WTC11 (cell line): ENCODE measurements around the gene HEBP1. TPM values are rescaled to one million over a fixed set of nuclear protein-coding genes. Genes with fewer than 3 reads are reported as not detected.

Experiments
- ATAC-seq: fragments of 200-7000 bp; cut with Tn5 transposase; 2 replicates; pipeline ENCODE4 v1.10.0; 2021; ENCODE audit warnings: mild to moderate bottlenecking, moderate library complexity
- CTCF ChIA-PET: fragments of 300-600 bp; sonication (Branson Sonifier 250); formaldehyde crosslinking; loops from one replicate; lab custom pipeline; 2021; ENCODE audit warnings: antibody characterized with exemption; lab: Charles Lee
- POLR2A ChIA-PET: fragments of 350-600 bp; sonication (Branson Sonifier 250); formaldehyde crosslinking; loops from one replicate; lab custom pipeline; 2021; ENCODE audit warnings: antibody characterized with exemption; lab: Charles Lee
- DNase-seq: peaks from one replicate; pipeline ENCODE4 v3.0.0; 2021; ENCODE audit warnings: low spot score
- H3K27ac Mint-ChIP-seq: 2 replicates; pipeline ENCODE4 v1.8.0; 2021; ENCODE audit warnings: mixed read lengths
- H3K27me3 Mint-ChIP-seq: 2 replicates; pipeline ENCODE4 v1.8.0; 2021; ENCODE audit warnings: low read depth, mild to moderate bottlenecking, moderate library complexity, mixed read lengths
- H3K36me3 Mint-ChIP-seq: 2 replicates; pipeline ENCODE4 v1.8.0; 2021; ENCODE audit warnings: mixed read lengths
- H3K4me1 Mint-ChIP-seq: 2 replicates; pipeline ENCODE4 v1.8.0; 2022; ENCODE audit warnings: mixed read lengths
- H3K4me3 Mint-ChIP-seq: 2 replicates; pipeline ENCODE4 v1.8.0; 2021; ENCODE audit warnings: mild to moderate bottlenecking, moderate library complexity, mixed read lengths
- H3K9me3 Mint-ChIP-seq: 2 replicates; pipeline ENCODE4 v1.8.0; 2021; ENCODE audit warnings: mixed read lengths
- AR ChIP-seq: fragments of 250-450 bp; sonication (Bioruptor Pico); IDR thresholded peaks from 2 replicates; pipeline ENCODE4 v1.9.0; 2021; ENCODE audit warnings: mild to moderate bottlenecking
- CTCF ChIP-seq: fragments of 200-600 bp; IDR thresholded peaks from 2 replicates; pipeline ENCODE4 v1.8.0; 2022; ENCODE audit warnings: antibody characterized with exemption
- E2F4 ChIP-seq: sonication (generic); formaldehyde crosslinking; IDR thresholded peaks from 2 replicates; pipeline ENCODE4 v1.8.1; 2022; ENCODE audit warnings: low read depth, mild to moderate bottlenecking, moderate library complexity, missing genetic modification reagents, borderline replicate concordance
- ETV6 ChIP-seq: sonication (generic); formaldehyde crosslinking; IDR thresholded peaks from 2 replicates; pipeline ENCODE4 v1.8.1; 2022; ENCODE audit warnings: mild to moderate bottlenecking, missing genetic modification reagents
- IRF2 ChIP-seq: sonication (generic); formaldehyde crosslinking; IDR thresholded peaks from 2 replicates; pipeline ENCODE4 v1.8.0; 2022; ENCODE audit warnings: low read depth, missing genetic modification reagents, borderline replicate concordance
- JUN ChIP-seq: sonication (generic); formaldehyde crosslinking; IDR thresholded peaks from 2 replicates; pipeline ENCODE4 v1.8.0; 2023; ENCODE audit warnings: mild to moderate bottlenecking, missing genetic modification reagents
- MAX ChIP-seq: sonication (generic); formaldehyde crosslinking; IDR thresholded peaks from 2 replicates; pipeline ENCODE4 v1.8.0; 2022; ENCODE audit warnings: mild to moderate bottlenecking, missing genetic modification reagents
- MXD4 ChIP-seq: fragments of 250-450 bp; sonication (Bioruptor Pico); IDR thresholded peaks from 2 replicates; pipeline ENCODE4 v1.8.0; 2021; ENCODE audit warnings: mild to moderate bottlenecking, moderate library complexity, borderline replicate concordance
- MYBL2 ChIP-seq: sonication (generic); formaldehyde crosslinking; IDR thresholded peaks from 2 replicates; pipeline ENCODE4 v1.8.1; 2023; ENCODE audit warnings: mild to moderate bottlenecking, moderate library complexity, missing genetic modification reagents
- NFATC4 ChIP-seq: fragments of 250-450 bp; sonication (Bioruptor Pico); IDR thresholded peaks from 2 replicates; pipeline ENCODE4 v1.9.0; 2021; ENCODE audit warnings: mild to moderate bottlenecking
- RORB ChIP-seq: fragments of 250-450 bp; sonication (Bioruptor Pico); IDR thresholded peaks from 2 replicates; pipeline ENCODE4 v1.9.0; 2021; ENCODE audit warnings: mild to moderate bottlenecking
- TCF7 ChIP-seq: sonication (generic); formaldehyde crosslinking; IDR thresholded peaks from 2 replicates; pipeline ENCODE4 v1.8.0; 2022; ENCODE audit warnings: mild to moderate bottlenecking, low read depth, missing genetic modification reagents, moderate library complexity
- ZBTB43 ChIP-seq: sonication (generic); formaldehyde crosslinking; IDR thresholded peaks from 2 replicates; pipeline ENCODE4 v1.8.1; 2023; ENCODE audit warnings: mild to moderate bottlenecking, missing genetic modification reagents
- ZNF121 ChIP-seq: sonication (generic); formaldehyde crosslinking; IDR thresholded peaks from 2 replicates; pipeline ENCODE4 v1.8.0; 2023; ENCODE audit warnings: missing genetic modification reagents
- ZNF219 ChIP-seq: sonication (generic); formaldehyde crosslinking; IDR thresholded peaks from 2 replicates; pipeline ENCODE4 v1.8.0; 2023; ENCODE audit warnings: missing genetic modification reagents, mild to moderate bottlenecking, borderline replicate concordance
- ZNF281 ChIP-seq: sonication (generic); formaldehyde crosslinking; IDR thresholded peaks from 2 replicates; pipeline ENCODE4 v1.8.0; 2023; ENCODE audit warnings: mild to moderate bottlenecking, missing genetic modification reagents
- ZNF317 ChIP-seq: sonication (generic); formaldehyde crosslinking; IDR thresholded peaks from 2 replicates; pipeline ENCODE4 v1.8.1; 2023; ENCODE audit warnings: low read depth, mild to moderate bottlenecking, moderate library complexity, missing genetic modification reagents, borderline replicate concordance
- ZNF396 ChIP-seq: fragments of 250-450 bp; sonication (Bioruptor Pico); IDR thresholded peaks from 2 replicates; pipeline ENCODE4 v1.8.0; 2021; ENCODE audit warnings: mild to moderate bottlenecking, moderate library complexity, borderline replicate concordance
- ZNF532 ChIP-seq: fragments of 250-450 bp; sonication (Bioruptor Pico); IDR thresholded peaks from 2 replicates; pipeline ENCODE4 v1.9.0; 2021; ENCODE audit warnings: mild to moderate bottlenecking, borderline replicate concordance
- ZSCAN18 ChIP-seq: fragments of 250-450 bp; sonication (Bioruptor Pico); IDR thresholded peaks from 2 replicates; pipeline ENCODE4 v2.1.2; 2022; ENCODE audit warnings: mild to moderate bottlenecking, moderate library complexity
- total RNA-seq: library from RNA; stranded (reverse); gene quantifications from 3 replicates; pipeline ENCODE4 v1.2.3, GENCODE V29; 2021

HEBP1 gene
- total RNA-seq, 1 experiment from 2014 or later, result 61.8 TPM

- no peak for TF ChIP-seq E2F4
- TF ChIP-seq JUN (CRISPR knock-in tag), result no peak
- no peak for TF ChIP-seq RORB (CRISPR knock-in tag)
- TF ChIP-seq IRF2, result no peak
- TF ChIP-seq MAX, result no peak
- TF ChIP-seq ZNF532 (CRISPR knock-in tag), result no peak
Observed at GRCh38 chr12:12982331-12982730, 17.7 kb downstream of the HEBP1 start (continued).

GRCh38 chr12:12979731-12980259 lies 20.3 kb downstream of the HEBP1 start:
- no peaks in the 10 kb centered on the region for H3K9me3 Mint-ChIP-seq
- H3K36me3 Mint-ChIP-seq, result peaks cover 30% of the 10 kb centered on the region
- no peak overlapping the region for H3K4me3 Mint-ChIP-seq
- ATAC-seq (no peak), DNase-seq (no peak)
- peaks cover 7% of the 10 kb centered on the region for H3K4me1 Mint-ChIP-seq
- no peak overlapping the region for H3K27ac Mint-ChIP-seq
- H3K27me3 Mint-ChIP-seq, result no peaks in the 10 kb centered on the region
- no peak for TF ChIP-seq ZSCAN18 (CRISPR knock-in tag)
- no peak for TF ChIP-seq ETV6 (CRISPR knock-in tag)
- no peak for TF ChIP-seq ZNF121
- no peak for TF ChIP-seq ZNF219
- TF ChIP-seq ZNF396 (CRISPR knock-in tag), result no peak
- TF ChIP-seq MYBL2, result no peak
- no peak for TF ChIP-seq CTCF
- no peak for TF ChIP-seq ZBTB43 (CRISPR knock-in tag)
- TF ChIP-seq ZNF317, result no peak
- TF ChIP-seq TCF7 (CRISPR knock-in tag), result no peak
- no peak for TF ChIP-seq AR (CRISPR knock-in tag)
- TF ChIP-seq NFATC4, result no peak
- no peak for TF ChIP-seq MXD4
- TF ChIP-seq ZNF281, result no peak
- ChIA-PET CTCF (interaction anchor here (1.5 kb wide), 1 partner anchor 44 kb away, joined by 4 read pairs; no protein-coding TSS in a partner anchor), POLR2A (no interaction called here)
